Measurements from ENCODE around the gene PAQR4.
A peak's percentile ranks its signal among the peaks of the same experiment; 100 is the strongest.
"Not testable (repeated sequence)": the region's sequence is repeated elsewhere in the genome, so short reads cannot be mapped to it uniquely, and the experiment has no call there.

The PAQR4 gene

DNA sequence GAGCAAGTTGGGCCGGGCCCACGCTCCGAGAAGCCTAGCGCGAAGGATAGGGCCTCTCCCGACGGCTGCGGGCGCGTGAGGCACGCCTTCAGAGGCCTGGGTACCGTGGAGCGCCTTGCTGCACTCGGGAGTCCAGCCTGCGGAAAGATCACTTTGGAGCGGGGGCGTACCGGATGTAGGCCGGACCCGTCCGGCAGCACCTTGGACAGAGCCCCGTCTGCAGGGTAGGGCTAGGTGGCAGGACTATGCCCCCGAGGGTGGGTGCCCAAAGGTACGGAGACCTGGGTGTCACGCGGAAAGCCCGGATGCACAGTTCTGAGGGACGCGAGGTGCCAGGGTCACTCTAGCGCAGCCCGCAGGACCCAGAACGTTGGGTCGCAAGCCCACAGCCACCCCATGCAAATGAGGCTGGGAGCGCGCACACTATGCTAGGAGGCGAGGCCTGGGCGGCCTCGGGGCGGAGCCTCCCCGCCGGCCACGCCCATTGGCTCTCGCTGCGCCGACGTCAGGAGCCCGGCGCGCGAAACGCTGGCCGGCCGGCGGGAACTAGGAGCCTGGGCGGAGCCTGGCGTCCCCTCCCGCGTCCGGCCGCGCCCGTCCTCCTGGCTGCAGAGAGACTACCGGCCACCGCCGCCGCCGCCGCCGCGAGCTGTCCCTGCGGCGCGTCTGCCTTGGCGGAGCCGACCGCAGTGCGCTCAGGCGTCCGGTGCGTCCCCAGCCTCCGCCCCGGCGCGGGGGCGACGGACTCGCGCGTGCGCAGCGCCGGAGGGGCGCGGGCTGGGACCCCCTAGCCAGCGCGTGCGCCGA lies at the start of gene PAQR4:
Gene PAQR4 (plus strand): TSS at position 611 of the 807 bp plus-strand sequence. CDS start 327 bp downstream, outside the sequence.
- peak; percentile 39 for DNase-seq (ENCODE audit: low read depth)

DNA sequence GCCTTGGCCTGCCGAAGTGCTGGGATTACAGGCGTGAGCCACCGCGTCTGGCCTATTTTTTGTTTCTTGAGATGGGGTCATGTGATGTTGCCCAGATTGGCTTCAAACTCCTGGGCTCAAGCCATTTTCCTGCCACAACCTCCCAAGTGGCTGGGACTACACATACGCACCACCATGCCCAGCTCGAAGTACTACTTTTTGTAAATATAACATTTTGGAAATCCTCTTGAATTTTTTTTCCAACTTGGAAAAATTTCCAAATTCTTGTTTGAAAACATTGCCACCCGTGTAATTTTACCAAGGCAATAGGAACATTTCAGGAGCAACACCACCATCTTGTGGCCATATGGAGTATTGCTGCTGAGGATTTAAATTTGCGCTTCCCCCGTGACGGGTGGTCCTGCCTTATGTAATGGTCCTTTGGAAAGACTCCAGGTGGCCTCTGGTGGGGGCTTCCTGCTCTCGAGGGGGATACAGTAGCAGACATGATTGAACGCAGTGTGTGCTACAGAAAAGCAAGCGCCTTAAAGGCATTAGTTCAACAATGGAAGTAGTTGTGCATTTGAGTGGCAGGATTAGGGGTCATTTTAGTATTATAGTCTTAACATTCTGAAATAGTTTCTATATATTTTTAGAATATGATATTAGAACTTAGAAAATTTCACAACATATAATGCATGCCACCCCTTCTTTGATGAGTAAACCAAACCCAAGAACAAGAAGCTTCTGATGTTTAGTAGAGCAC lies 49.5 kb upstream of the PAQR4 start:
- DNase-seq (ENCODE audit: low read depth): peak; percentile 40

DNA sequence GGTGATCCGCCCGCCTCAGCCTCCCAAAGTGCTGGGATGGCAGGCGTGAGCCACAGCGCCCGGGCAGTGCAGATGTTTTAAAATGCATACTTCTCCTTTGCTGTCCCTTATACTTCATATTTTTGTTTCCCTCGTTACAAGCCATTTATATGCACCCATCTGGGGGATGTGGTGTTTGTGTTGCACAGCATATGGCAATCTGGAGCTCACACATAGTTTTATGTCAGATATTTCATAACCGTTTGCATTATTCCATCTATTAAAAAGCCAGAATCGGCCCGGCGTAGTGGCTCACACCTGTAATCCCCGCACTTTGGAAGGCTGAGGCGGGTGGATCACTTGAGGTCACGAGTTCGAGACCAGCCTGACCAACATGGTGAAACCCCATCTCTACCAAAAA lies 45.7 kb upstream of the PAQR4 start:
- no peak for DNase-seq (ENCODE audit: low read depth)

DNA sequence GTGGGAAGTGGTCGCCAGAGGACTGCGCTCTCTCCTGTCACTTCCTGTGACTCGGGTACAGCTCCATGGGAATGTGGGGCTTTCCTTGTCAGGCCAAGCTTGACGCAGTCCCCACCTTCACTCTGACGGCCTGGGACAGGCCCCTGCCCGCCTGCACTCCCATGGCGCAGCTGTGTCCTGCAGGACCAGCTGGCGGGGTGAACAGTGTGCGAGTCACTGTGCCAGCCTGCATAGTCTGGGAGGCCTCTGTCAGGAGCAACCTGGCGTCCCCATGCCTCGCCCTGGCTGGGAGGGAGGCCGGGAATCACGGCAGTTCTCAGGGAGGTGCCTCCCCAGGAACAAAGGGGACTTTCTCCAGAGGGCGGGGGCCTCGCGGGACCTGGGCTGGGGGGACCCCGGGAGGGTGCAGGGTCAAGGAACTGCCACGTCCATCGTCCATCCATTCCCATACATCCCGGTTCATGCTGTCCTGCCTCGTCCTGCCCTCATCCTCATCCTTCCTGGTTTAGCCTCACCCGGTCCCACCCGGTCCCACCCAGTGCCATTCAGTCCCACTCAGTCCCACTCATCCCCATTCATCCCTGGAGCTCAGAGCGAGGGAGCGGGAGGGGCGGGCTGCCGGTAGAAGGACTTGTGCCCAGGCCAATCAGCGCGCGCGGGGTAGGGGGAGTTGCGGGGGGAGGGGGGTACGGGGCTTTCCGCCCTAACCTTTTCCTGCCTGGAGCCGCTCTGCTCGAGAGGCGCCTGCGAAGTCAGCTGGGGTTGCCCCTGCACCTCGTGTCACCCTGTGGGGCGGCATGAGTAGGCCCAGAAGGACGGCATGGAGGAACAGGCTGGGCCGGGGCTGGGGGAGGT lies 44.0 kb upstream of the PAQR4 start:
- no peak for DNase-seq (ENCODE audit: low read depth)

DNA sequence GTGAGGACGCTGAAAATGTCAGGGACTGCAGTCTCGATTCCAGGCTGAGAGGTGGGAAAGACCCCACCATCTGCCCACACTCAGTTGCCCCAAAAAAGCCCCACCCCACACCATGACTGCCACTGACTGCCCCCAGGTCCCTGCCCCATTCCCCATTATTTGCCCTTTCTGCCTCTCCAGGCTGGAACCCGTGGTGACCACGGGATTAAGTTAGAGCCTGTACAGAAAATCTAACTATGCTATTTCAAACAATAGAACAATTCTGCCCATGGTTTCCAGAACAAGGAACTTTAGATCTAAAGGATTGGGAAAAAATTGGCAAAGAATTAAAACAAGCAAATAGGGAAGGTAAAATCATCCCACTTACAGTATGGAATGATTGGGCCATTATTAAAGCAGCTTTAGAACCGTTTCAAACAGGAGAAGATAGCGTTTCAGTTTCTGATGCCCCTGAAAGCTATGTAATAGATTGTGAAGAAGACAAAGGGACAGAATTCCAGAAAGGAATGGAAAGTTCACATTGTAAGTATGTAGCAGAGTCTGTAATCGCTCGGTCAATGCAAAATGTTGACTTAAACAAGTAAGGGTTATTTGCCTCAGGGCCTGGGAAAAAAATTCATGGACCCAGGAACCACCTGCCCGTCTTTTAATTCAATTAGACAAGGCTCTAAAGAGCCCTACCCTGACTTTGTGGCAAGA lies 43.0 kb upstream of the PAQR4 start:
- DNase-seq (ENCODE audit: low read depth): no peak

DNA sequence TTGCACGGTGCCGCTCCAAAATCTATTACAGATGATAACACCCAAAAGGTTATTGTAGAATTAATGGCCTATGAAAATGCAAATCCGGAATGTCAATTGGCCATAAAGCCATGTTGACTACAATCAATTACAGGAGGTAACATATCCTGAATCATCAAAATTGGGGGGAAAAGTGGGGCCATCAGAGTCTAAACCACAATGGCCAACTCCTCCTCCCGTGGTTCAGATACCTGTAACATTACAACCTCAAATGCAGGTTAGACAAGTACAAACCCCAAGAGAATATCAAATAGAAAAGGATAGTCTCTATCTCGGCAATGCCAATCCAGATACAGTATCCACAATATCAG lies 42.5 kb upstream of the PAQR4 start:
- DNase-seq (ENCODE audit: low read depth): no peak

DNA sequence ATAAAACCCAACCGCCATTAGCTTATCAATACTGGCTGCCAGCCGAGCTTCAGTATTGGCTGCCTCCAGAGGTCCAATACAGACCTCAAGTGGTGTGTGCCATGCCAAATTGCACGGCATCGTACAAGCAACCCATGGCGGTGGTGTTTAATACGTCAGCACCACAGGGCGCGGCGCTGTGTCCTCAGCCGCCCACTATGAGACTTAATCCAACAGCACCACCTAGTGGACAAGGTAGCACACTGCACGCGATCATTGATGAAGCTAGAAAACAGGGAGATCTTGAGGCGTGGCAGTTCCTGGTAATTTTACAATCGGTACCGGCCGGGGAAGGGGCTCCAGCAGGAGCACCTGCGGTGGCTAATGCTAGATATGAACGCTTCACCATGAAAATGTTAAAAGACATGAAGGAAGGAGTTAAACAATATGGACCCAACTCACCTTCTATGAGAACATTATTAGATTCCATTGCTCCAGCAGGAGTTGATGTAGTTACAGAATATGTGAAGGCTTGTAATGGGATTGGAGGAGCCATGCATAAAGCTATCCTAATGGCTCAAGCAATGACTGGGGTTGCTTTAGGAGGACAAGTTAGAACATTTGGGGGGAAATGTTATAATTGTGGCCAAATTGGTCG lies 42.0 kb upstream of the PAQR4 start:
- DNase-seq (ENCODE audit: low read depth): peak; percentile 82

DNA sequence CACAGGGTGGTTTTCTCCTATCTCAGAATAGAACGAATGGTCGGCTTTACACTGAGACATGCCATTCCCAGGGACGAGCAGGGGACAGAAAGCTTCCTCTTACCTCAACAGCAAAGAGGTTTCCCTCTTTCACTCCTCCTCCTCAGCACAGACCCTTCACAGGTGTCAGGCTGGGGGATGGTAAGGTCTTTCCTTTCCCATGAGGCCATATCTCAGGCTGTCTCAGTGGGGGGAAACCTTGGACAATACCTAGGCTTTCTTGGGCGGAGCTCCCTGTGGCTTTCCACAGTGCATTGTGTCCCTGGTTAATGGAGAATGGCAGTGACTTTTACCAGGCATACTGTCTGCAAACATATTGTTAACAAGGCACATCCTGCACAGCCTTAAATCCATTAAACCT lies 41.0 kb upstream of the PAQR4 start:
- not testable (repeated sequence) for DNase-seq (ENCODE audit: low read depth)

DNA sequence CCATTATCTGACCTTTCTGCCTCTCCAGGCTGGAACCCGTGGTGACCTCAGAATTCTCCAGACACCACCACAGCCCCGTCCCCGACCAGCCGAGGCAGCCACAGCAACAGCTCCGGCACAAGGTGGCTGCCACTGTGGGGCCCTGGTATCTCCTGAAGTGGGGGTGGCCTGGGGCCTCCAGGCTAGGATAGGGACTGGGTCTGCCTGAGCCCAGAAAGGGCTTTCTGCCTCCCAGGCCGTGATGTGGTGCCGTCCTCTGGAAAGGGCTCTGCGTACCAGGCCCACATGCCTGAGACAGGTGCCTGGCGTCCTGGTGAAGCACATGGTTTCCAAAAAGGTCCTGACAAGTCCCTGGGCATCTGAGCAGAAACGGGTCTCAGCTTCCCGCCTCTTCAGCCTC lies 40.4 kb upstream of the PAQR4 start:
- no peak for DNase-seq (ENCODE audit: low read depth)

DNA sequence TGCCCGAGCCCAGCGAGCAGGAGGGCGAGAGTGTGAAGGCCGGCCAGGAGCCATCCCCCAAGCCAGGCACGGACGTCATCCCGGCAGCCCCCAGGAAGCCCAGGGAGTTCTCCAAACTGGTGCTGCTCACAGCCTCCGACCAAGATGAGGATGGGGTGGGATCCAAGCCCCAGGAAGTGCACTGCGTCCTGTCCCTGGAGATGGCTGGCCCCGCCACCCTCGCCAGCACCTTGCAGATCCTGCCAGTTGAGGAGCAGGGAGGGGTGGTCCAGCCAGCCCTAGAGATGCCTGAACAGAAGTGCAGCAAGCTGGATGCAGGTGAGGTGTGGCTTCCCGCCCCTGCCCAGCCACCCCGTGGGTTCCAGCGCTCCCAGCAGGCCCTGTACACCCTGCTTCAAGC lies 39.5 kb upstream of the PAQR4 start:
- no peak for DNase-seq (ENCODE audit: low read depth)

DNA sequence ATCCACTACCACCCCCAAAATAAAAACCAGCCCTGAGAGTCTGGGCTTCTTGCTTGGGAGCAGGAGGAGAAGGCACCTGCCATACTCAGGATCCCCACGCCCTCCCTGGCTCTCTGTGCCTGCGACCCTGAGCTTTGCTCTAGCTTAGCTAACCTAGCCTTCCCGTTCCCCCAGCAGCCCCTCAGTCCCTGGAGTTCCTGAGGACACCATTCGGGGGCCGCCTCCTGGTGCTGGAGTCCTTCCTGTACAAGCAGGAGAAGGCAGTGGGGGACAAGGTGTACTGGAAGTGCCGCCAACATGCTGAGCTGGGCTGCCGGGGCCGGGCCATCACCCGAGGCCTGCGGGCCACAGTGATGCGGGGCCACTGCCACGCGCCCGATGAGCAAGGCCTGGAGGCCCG lies 38.9 kb upstream of the PAQR4 start:
- no peak for DNase-seq (ENCODE audit: low read depth)

DNA sequence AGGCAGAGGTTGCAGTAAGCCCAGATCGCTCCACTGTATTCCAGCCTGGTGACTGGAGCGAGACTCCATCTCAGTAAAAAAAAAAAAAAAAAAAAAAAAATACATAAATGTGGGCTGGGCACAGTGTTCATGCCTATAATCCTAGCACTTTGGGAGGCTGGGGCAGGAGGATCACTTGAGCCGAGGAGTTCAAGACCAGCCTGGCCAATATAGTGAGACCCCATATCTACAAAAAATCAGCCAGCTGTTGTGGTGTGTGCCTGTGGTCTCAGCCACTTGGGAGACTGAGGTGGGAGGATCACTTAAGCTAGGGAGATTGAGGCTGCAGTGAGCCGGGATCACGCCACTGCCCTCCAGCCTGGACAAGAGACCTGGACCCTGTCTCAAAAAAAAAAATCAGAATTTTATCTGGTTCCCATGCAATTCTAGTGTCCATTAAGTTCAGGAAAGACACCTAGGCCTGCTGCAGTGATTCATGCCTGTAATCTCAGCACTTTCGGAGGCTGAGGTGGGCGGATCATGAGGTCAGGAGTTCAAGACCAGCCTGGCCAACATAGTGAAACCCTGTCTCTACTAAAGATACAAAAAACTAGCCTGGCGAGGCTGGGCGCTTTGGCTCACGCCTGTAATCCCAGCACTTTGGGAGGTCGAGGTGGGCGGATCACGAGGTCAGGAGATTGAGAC lies 37.8 kb upstream of the PAQR4 start:
- DNase-seq (ENCODE audit: low read depth): not testable (repeated sequence)

DNA sequence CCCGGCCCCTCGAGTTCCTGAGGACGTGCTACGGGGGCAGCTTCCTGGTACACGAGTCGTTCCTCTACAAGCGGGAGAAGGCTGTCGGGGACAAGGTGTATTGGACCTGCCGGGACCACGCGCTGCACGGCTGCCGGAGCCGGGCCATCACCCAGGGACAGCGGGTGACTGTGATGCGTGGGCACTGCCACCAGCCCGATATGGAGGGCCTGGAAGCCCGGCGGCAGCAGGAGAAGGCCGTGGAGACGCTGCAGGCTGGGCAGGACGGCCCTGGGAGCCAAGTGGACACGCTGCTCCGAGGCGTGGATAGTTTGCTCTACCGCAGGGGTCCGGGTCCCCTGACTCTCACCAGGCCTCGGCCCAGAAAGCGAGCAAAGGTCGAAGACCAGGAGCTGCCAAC lies 36.0 kb upstream of the PAQR4 start:
- DNase-seq (ENCODE audit: low read depth): no peak

DNA sequence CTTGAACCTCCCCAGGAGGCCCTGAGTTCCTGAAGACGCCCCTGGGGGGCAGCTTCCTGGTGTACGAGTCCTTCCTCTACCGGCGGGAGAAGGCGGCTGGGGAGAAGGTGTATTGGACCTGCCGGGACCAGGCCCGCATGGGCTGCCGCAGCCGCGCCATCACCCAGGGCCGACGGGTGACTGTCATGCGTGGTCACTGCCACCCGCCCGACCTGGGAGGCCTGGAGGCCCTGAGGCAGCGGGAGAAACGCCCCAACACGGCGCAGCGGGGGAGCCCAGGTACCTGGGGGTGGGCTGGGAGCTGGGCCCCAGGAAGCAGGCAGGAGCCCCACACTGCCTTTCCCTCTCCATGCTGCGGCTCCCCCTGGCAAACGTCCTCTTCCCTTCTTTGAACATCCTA lies 35.4 kb upstream of the PAQR4 start:
- DNase-seq (ENCODE audit: low read depth): no peak

DNA sequence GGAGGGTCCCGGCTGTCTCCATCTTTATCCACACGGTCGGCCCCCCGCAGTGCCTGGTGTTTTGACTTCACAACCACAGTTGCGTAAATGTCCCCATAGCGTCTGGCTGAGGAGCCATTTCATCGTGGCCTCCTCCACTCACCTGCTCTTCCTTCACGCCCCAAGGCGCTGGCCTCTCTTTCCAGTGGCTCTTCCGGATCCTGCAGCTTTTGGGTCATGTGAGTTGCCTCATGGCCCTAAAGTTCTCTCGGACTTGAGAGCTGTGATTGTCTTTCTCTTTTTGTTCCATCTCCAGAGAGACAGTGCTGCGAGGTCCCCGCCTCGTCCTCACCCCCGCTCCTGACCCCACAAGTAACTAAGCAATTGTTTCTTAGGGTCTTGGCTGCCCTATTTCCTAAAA lies 34.7 kb upstream of the PAQR4 start:
- DNase-seq (ENCODE audit: low read depth): no peak

DNA sequence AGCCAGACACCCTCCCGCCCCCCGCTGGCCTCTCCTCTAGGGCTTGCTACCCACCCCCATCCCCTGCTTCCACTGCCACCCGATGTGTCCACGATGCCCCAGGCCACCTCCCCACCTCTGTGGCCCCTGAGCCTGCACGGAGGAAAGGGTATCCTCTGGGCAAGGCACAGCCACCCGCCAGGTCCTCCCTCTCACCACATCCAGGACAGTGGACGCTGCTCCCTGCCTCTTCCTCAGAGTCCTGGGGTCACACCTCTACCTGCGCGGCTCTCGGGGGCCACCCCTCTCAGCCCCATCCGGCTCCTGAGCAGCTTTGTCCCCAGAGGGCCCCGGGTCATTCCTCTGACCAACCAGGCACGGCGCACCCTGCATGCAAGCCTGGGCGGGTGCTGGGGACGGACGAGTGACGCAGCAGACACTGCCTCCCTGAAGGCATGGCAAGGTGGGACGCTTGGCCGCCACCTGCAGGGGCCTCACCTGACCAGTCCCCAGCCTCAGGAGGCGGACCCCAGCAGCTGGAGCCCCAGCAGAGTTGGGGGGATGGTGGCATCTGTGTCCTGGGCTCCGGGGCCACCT lies 32.6 kb upstream of the PAQR4 start:
- DNase-seq (ENCODE audit: low read depth): no peak

DNA sequence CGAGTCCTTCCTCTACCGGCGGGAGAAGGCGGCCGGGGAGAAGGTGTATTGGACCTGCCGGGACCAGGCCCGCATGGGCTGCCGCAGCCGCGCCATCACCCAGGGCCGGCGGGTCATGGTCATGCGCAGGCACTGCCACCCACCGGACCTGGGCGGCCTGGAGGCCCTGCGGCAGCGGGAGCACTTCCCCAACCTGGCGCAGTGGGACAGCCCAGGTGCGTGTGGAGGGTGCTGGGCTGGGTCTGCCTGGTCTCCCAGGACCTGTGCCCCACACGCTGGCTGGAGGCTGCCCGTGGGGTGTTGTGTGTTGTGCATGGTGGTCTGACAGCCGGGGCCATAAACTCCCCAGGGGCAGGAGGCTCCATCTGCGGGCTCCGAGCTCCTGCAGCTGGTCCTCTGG lies 32.0 kb upstream of the PAQR4 start:
- DNase-seq (ENCODE audit: low read depth): no peak

DNA sequence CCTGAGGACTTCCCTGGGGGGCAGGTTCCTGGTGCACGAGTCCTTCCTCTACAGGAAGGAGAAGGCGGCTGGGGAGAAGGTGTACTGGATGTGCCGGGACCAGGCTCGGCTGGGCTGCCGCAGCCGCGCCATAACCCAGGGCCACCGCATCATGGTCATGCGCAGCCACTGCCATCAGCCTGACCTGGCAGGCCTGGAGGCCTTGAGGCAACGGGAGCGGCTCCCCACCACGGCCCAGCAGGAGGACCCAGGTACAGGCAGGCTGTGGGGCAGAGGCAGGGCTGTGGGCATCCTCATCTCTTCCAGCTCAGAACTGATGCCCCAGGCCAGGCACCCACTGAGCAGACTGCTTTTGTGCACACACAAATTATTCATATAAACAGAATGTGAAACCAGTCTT lies 30.9 kb upstream of the PAQR4 start:
- DNase-seq (ENCODE audit: low read depth): no peak

DNA sequence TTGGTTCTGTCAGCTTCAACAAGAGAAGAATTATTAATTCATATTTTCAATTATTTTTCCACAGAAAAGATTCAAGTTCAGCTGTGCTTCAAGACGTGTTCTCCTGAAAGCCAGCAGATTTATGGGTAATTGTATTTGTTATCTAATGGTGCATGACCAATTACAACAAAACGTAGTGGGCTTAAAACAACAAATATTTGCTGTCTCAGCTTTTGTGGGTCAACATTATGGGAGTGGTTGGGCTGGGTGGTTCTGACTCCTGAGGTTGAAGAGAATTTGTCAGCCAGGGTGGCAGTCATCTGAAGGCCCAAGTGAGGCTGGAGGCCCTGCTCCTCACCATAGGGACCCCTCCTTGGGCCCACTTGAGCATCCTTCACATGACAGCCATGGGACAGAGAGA lies 29.2 kb upstream of the PAQR4 start:
- no peak for DNase-seq (ENCODE audit: low read depth)

DNA sequence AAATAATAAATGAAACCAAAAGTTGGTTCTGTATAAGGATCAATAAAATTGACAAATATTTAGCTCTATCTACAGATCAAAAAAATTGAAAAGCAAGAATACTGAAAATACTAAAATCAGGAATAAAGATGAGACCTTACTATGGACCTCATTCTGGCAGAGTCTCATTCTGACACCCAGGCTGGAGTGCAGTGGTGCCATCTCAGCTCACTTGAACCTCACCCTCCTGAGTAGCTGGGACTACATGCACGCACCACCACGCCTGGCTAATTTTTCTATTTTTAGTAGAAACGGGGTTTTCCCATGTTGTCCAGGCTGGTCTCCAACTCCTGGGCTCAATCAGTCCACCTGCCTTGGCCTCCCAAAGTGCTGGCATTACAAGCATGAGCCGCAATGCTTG lies 27.1 kb upstream of the PAQR4 start:
- no peak for DNase-seq (ENCODE audit: low read depth)

DNA sequence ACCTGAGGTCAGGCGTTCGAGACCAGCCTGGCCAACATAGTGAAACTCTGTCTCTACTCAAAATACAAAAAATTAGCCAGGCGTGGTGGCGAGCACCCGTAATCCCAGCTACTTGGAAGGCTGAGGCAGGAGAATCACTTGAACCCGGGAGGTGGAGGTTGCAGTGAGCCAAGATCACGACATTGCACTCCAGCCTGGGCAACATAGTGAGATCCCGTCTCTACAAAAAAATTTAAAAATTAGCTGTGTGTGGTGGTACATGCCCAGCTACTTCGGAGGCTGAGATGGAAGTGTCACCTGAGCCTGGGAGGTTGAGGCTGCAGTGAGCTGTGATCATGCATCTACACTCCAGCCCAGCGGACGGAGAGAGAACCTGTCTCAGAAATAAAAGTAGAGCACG lies 25.4 kb upstream of the PAQR4 start:
- not testable (repeated sequence) for DNase-seq (ENCODE audit: low read depth)
